Measurements from ENCODE around the gene PREP.

PREP gene

DNA sequence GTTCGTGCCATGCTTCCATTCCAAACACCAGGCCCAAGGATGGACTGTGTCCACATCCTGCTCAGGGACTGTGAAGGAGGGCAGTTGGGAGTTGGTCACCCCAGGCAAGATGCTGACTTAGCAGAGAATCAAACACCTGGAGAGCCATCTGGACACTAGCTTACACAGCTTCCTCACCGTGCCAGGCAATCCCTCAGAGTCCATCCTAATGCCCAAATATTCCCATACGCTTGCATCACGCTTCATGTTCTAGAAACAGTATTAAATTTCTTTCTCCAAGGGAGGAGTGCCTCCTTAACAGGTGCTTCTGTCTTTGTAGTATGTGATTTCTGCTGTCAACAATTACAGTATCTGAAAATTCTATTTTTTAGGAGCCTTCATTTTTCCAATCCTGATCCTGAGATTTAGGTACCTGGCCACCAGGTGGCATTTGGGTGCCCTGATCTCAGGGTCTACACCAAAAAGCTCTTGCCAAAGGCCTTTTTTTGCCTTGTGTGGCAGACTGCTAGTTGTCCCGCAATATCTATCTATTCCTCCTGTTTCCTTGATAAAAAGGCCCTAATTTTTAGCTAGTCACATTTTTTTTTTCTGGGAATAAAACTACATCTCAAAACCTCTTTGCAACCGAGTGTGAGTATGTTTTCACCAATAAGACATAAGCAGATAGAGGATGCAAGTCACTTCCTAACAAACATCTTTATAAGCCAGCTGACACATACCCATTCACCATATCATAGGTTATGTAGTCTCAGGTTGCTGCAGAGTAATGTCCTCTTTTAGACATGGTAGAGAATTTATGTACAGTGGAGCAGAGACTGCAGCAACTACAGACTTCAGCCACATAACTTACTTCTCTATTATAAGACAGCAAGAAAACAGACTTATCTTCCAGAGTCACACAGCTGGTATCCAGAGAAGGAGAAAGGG is 85.0 kb downstream of the PREP start:
- DNase-seq (ENCODE audit: low read depth), result peak; percentile 33
- TF ChIP-seq, protein P1, sequence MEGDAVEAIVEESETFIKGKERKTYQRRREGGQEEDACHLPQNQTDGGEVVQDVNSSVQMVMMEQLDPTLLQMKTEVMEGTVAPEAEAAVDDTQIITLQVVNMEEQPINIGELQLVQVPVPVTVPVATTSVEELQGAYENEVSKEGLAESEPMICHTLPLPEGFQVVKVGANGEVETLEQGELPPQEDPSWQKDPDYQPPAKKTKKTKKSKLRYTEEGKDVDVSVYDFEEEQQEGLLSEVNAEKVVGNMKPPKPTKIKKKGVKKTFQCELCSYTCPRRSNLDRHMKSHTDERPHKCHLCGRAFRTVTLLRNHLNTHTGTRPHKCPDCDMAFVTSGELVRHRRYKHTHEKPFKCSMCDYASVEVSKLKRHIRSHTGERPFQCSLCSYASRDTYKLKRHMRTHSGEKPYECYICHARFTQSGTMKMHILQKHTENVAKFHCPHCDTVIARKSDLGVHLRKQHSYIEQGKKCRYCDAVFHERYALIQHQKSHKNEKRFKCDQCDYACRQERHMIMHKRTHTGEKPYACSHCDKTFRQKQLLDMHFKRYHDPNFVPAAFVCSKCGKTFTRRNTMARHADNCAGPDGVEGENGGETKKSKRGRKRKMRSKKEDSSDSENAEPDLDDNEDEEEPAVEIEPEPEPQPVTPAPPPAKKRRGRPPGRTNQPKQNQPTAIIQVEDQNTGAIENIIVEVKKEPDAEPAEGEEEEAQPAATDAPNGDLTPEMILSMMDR (IDR thresholded peaks at IDR 0.05; ENCODE audit: low read length, missing control alignments), result peak; percentile 46
- H3K4me3 ChIP-seq (replicated peaks; ENCODE audit: low read depth, low read length), result no peak overlapping the region

- TF ChIP-seq, protein P1 (IDR thresholded peaks at IDR 0.05; ENCODE audit: low read length, missing control alignments), result no peak
- no peak for DNase-seq (ENCODE audit: low read depth)
- H3K4me3 ChIP-seq (replicated peaks; ENCODE audit: low read depth, low read length), result no peak overlapping the region
These were observed 89.7 kb downstream of the PREP start for GRCh38 chr6:105313211-105313610.

DNA sequence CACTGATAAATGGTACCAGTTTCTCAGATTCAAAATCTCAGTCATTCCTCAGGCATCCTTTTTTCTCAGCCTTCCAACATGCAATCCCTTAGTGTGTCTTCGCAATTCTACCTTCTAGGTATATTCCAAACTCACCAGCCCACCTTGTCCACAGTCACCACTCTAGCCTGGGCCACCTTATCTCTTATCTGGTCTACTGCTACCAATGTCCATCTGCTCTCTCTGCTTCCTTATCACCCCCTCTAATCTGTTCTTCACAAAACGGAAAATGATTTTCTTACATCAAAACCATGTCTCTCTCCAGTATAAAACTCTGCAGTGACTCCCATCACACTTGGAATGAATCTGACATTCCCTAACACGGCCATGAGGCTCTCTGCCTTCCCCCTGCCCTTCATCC is 91.9 kb downstream of the PREP start:
- no peak for DNase-seq (ENCODE audit: low read depth)
- H3K4me3 ChIP-seq (replicated peaks; ENCODE audit: low read depth, low read length), result no peak overlapping the region
- TF ChIP-seq, protein P1 (IDR thresholded peaks at IDR 0.05; ENCODE audit: low read length, missing control alignments), result no peak

GRCh38 chr6:105310371-105310770 is 92.5 kb downstream of the PREP start:
- no peak for DNase-seq (ENCODE audit: low read depth)
- TF ChIP-seq, protein P1 (IDR thresholded peaks at IDR 0.05; ENCODE audit: low read length, missing control alignments), result no peak
- H3K4me3 ChIP-seq (replicated peaks; ENCODE audit: low read depth, low read length), result no peak overlapping the region

- no peak for DNase-seq (ENCODE audit: low read depth)
- TF ChIP-seq, protein P1 (IDR thresholded peaks at IDR 0.05; ENCODE audit: low read length, missing control alignments), result no peak
- H3K4me3 ChIP-seq (replicated peaks; ENCODE audit: low read depth, low read length), result no peak overlapping the region
These were observed 94.0 kb downstream of the PREP start for GRCh38 chr6:105308840-105309239.

- TF ChIP-seq, protein P1 (IDR thresholded peaks at IDR 0.05; ENCODE audit: low read length, missing control alignments), result no peak
- DNase-seq (ENCODE audit: low read depth), result no peak
- H3K4me3 ChIP-seq (replicated peaks; ENCODE audit: low read depth, low read length), result no peak overlapping the region
These were observed 97.4 kb downstream of the PREP start for GRCh38 chr6:105305521-105305920.

DNA sequence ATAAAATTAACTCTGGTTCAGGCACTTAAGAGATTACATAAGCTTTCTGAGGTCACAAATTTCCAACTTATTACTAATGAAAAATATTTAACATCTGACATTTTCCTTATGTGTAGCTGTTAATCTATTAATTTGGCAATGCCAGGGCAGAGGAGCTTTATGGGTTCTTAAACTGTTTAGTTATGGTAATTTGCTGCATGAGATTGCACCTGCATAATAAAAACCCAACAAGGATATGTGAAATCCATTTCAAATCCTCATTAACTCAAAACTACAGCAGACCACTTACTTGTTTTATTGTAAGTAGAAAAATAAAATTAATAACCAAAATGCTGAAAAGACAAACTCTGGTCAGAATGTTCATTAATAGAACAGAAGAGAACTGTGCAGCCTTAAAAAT is 98.1 kb downstream of the PREP start:
- no peak overlapping the region for H3K4me3 ChIP-seq (replicated peaks; ENCODE audit: low read depth, low read length)
- no peak for DNase-seq (ENCODE audit: low read depth)
- TF ChIP-seq, protein P1 (IDR thresholded peaks at IDR 0.05; ENCODE audit: low read length, missing control alignments), result no peak
